ENCODE measurements around the gene FAM13C. TPM values are rescaled to one million over a fixed set of nuclear protein-coding genes. Genes with fewer than 3 reads are reported as not detected.

FAM13C gene
- total RNA-seq, 4 donors from 2014 or later, result 10.3 to 36.9 (median 20.6) TPM

DNA sequence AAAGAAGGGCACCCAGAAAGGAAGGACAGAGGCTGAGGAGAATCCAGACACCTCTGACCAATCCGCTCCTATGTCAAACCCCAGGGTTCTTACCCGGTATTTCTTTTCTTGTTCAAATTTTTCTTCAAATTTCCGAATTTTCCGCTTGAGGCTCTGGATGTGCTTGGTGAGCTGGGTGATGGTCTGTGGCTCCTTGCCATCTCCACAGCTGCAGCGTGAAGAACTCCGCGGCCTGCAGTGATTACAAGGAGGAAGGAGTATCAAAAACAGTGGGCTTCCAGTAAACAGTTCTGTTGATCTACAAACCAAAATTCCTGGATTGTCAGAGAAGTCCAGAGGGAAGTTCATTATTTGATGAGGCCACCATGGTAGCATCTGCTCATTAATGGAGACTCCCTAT, 93.9 kb downstream of the FAM13C start:
- Histone ChIP-seq H3K36me3 (no peaks in the 10 kb centered on the region), H3K27ac (no peak overlapping the region), H3K9me3 (no peaks in the 10 kb centered on the region), H3K27me3 (no peaks in the 10 kb centered on the region), H3K4me3 (no peak overlapping the region), H3K4me1 (peaks cover 0 to 4% (median 0%) of the 10 kb centered on the region in 4 donors)
- TF ChIP-seq, protein P1, sequence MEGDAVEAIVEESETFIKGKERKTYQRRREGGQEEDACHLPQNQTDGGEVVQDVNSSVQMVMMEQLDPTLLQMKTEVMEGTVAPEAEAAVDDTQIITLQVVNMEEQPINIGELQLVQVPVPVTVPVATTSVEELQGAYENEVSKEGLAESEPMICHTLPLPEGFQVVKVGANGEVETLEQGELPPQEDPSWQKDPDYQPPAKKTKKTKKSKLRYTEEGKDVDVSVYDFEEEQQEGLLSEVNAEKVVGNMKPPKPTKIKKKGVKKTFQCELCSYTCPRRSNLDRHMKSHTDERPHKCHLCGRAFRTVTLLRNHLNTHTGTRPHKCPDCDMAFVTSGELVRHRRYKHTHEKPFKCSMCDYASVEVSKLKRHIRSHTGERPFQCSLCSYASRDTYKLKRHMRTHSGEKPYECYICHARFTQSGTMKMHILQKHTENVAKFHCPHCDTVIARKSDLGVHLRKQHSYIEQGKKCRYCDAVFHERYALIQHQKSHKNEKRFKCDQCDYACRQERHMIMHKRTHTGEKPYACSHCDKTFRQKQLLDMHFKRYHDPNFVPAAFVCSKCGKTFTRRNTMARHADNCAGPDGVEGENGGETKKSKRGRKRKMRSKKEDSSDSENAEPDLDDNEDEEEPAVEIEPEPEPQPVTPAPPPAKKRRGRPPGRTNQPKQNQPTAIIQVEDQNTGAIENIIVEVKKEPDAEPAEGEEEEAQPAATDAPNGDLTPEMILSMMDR (IDR thresholded peaks at IDR 0.05), result no peak
- WGBS, 2 donors, result 91 to 94% methylated on average over 7 of the region's 7 CpGs
- DNase-seq (ENCODE audit: low spot score in 2 of 2), result no peak

DNA sequence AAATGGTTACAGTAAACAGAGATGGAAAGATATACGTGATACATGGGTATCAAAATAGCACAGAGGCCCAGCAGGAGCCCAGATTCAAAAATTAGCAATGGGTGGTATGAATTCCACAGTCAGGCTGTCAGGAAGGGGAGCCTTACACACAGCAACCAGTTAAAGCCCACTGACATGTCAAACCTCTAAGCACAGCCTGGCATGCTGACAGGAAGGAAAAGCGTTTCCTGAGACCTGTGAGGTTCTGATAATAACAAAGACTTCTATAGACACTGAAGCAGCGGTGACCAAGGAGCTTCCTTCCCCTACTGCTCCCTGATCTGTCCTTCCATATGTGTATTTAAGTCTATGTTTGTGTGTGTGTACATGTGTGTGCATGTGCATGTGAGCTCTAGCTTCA, 96.0 kb downstream of the FAM13C start:
- TF ChIP-seq, protein P1 (IDR thresholded peaks at IDR 0.05), result no peak
- TF ChIP-seq EP300 (IDR thresholded peaks at IDR 0.05) (no peak), POLR2A (IDR thresholded peaks at IDR 0.05) (no peak)
- no peaks in the 10 kb centered on the region for H3K9me3 ChIP-seq
- DNase-seq (ENCODE audit: low spot score in 2 of 2), result no peak
- no peak overlapping the region for H3K4me3 ChIP-seq
- H3K36me3 ChIP-seq, result no peaks in the 10 kb centered on the region
- H3K4me1 ChIP-seq, result peaks cover 0 to 4% (median 0%) of the 10 kb centered on the region in 4 donors
- WGBS, 2 donors, result 47 to 59% methylated on average over 3 of the region's 3 CpGs
- H3K27ac ChIP-seq, result no peak overlapping the region
- H3K27me3 ChIP-seq, result no peaks in the 10 kb centered on the region

DNA sequence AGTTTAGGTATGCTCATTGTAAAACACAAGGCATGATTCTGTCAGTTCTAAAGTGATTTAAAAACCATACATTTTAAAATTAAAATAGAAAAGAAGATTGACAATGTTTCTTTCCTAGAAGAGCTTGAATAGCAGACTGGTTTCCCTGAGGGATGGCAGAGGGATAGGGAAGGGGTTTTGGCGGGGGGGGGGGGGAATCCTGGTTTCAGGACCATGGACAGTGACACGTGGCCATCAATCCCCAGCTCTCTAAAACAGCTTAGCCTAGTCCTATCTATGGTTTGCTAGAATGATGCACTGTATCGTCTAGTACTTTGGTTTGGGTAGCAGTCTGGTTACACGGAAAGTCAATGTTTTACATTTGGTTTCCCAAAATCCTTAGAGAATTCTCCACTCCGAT, 97.2 kb downstream of the FAM13C start:
- TF ChIP-seq EP300 (IDR thresholded peaks at IDR 0.05) (no peak), POLR2A (IDR thresholded peaks at IDR 0.05) (no peak)
- TF ChIP-seq, protein P1 (IDR thresholded peaks at IDR 0.05), result no peak
- Histone ChIP-seq H3K4me1 (no peaks in the 10 kb centered on the region), H3K9me3 (no peaks in the 10 kb centered on the region), H3K27ac (no peak overlapping the region), H3K27me3 (no peaks in the 10 kb centered on the region), H3K36me3 (no peaks in the 10 kb centered on the region), H3K4me3 (no peak overlapping the region)
- WGBS, 2 donors, result 30 to 43% methylated on average over 5 of the region's 5 CpGs
- no peak for DNase-seq (ENCODE audit: low spot score in 2 of 2)

DNA sequence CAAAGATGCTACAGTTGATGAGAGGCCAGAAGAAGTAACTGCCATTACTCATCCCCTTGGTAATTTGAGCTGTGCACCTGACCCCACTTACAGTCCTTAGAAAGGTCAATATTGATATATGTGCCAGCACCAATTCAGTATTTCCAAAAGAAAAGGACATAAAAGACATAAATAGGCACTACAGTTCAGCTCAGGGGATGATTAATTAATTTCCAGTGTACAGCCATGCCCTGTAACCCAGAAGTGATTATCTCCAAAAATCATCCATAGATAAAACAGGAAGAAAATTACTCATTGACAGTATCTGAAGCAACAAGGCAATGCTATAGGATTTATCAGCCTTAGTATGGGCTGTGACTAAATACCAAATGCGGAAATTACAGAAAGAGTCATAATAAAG, 103.5 kb downstream of the FAM13C start:
- Histone ChIP-seq H3K4me3 (no peak overlapping the region), H3K36me3 (no peaks in the 10 kb centered on the region), H3K27ac (no peak overlapping the region), H3K9me3 (no peaks in the 10 kb centered on the region), H3K4me1 (no peaks in the 10 kb centered on the region), H3K27me3 (no peaks in the 10 kb centered on the region)
- DNase-seq (ENCODE audit: low spot score in 2 of 2), result no peak
- WGBS, 2 donors, result 100% methylated on average over 1 of the region's 1 CpG
- TF ChIP-seq, protein P1 (IDR thresholded peaks at IDR 0.05), result no peak
- TF ChIP-seq EP300 (IDR thresholded peaks at IDR 0.05) (no peak), POLR2A (IDR thresholded peaks at IDR 0.05) (no peak)

DNA sequence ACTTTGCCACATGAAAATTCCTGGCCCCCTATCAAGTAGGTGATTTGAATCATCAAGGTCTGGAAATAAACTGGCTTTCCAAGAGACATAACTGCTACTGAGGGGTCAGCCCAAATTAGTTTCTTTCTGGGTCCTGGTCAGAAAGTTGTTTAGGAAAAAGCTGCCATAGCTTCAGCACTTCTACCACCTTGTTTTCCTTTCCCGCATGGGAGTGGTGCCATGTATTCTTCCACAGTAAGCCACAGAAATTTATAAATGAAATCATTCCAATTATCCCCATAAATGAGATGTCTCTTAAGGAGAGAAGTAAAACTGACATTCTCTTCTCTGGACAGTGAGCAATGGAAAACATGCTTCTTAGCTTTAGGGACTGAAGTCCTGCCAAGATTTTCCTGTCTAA, 105.1 kb downstream of the FAM13C start:
- Histone ChIP-seq H3K27ac (no peak overlapping the region), H3K4me1 (no peaks in the 10 kb centered on the region), H3K9me3 (no peaks in the 10 kb centered on the region), H3K4me3 (no peak overlapping the region), H3K27me3 (no peaks in the 10 kb centered on the region), H3K36me3 (no peaks in the 10 kb centered on the region)
- DNase-seq (ENCODE audit: low spot score in 2 of 2), result no peak
- TF ChIP-seq POLR2A (IDR thresholded peaks at IDR 0.05) (no peak), EP300 (IDR thresholded peaks at IDR 0.05) (no peak)
- TF ChIP-seq, protein P1 (IDR thresholded peaks at IDR 0.05), result no peak
- WGBS, 2 donors, result 79 to 90% methylated on average over 1 of the region's 1 CpG

Measured in tibial nerve (tissue), 4 donors.